Measurements from ENCODE around the gene HAAO. TPM values are rescaled to one million over a fixed set of nuclear protein-coding genes. Genes with fewer than 3 reads are reported as not detected.

The HAAO gene
- total RNA-seq, 1 donor from 2014 or later = 1.9 TPM

- DNase-seq (ENCODE audit: missing footprints) (no peak), ATAC-seq (no peak)
- intact Hi-C loops (cut with DNase I) = no loop called here
Measured at GRCh38 chr2:42797281-42797680, 4.9 kb upstream of the HAAO start.

- DNase-seq (ENCODE audit: missing footprints) (no peak), ATAC-seq (no peak)
- intact Hi-C loops (cut with DNase I) = no loop called here
Measured at GRCh38 chr2:42796427-42797248, 4.3 kb upstream of the HAAO start.

DNA sequence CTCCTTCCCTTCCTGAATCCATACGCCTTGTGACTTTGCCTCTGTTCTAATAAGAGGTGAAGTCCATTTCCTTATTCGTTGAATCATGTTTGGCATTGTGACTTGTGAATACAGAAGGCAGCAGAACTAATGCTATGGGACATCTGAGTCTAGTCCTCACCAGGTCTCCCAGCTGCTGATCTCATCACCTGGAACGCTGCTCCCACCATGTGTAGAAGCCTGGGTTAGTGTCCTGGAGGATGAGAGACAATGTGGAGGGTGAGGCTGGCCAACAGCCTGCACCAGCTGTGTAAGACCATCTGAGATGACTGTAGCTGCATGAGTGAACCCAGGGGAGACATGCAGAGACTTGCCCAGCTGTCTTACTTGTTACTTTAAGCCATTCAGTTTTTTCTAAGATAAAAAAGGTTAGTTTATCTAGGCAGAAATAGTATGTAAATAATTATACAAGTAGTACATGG is 3.5 kb upstream of the HAAO start:
- intact Hi-C loops (cut with DNase I) = no loop called here
- ATAC-seq = no peak
- no peak for DNase-seq (ENCODE audit: missing footprints)

DNA sequence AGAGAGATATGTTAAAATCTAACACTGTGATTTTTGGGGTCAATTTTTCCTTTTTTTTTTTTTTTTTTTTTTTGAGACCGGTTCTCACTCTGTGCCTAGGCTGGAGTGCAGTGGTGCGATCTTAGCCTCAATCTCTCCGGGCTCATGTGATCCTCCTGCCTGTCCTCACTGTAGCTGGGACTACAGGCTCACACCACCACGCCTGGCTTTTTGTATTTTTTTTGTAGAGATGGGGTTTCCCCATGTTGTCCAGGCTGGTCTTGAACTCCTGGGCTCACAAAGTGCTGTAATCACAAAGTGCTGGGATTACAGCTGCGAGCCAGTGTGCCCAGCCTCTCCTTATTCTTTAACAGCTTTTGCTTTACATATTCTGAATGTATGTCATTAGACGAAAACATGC is 2.9 kb upstream of the HAAO start:
- intact Hi-C loops (cut with DNase I) = no loop called here
- no peak for DNase-seq (ENCODE audit: missing footprints)
- ATAC-seq = no peak

DNA sequence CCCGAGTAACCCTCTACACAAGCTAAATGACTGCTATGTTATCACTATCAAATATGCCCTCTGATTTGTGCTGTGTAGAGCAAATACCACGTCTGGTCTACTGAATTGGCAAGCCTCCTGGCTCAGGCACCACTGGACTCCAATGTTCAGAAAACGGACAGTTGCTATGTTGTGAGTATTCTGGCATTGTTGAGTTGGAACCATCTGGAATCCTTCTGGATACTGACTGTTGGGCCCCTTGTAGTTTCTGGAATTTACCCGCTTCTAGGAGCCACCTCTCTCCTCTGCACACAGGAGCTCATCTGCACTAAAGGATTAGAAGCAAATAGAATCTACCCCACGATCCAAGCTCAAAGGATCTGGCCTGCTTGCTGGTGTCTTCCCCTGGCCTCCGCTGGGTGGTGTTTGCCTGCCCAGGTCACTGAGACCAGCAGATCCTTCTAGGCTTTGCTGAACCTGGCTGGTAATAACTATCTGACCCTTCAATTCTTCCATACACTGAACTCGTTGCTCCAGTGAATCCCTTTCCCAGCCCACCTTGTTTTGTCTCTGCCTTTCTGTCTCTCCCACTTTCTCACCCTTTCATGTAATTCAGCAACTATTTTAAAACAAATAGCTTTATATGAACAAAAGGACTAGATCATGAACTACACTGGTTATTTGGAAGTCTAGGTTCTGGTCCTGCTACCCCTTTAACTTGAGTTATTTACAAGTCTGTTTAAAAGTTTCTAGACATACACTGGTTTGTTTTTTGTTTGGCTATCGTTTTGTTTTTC is 2.1 kb upstream of the HAAO start:
- intact Hi-C loops (cut with DNase I) = no loop called here
- DNase-seq (ENCODE audit: missing footprints) (no peak), ATAC-seq (peak; percentile 15)

GRCh38 chr2:42793334-42794270 is 1.2 kb upstream of the HAAO start:
- ATAC-seq = peak; percentile 21
- intact Hi-C loops (cut with DNase I) = no loop called here
- no peak for DNase-seq (ENCODE audit: missing footprints)

DNA sequence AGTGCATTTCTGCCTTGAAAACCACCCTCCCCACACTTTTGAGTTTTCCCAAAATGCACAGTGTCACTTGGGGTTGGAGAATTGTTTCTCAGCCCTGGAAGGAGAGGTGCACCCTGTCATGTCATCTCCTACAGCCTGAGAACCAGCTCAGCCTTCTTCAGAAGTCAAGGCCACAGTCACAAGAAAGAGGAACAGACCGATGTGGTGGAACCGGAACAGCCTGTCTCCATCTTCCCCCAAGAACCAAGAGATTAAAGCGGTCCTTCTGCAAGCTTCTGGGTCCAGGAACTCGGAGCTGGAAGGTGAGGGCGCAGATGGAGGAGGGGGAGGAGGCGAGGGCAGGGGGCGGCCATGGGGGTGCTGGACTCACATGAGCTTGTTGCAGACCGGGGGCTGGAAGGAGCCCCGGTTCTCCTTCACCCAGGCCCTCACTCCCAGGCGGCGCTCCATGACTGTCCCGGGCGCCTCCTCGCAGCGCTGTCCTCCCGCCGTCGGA is 248 bp downstream of the HAAO start:
- intact Hi-C loops (cut with DNase I) = no loop called here
- DNase-seq (ENCODE audit: missing footprints) (peak; percentile 88), ATAC-seq (peak; percentile 70)

- DNase-seq (ENCODE audit: missing footprints) = peak; percentile 59
- intact Hi-C loops (cut with DNase I) = no loop called here
- ATAC-seq = no peak
Measured at GRCh38 chr2:42791606-42792005, 777 bp downstream of the HAAO start.

GRCh38 chr2:42789751-42790150 is 2.6 kb downstream of the HAAO start:
- intact Hi-C loops (cut with DNase I) = no loop called here
- ATAC-seq (no peak), DNase-seq (ENCODE audit: missing footprints) (no peak)

- intact Hi-C loops (cut with DNase I) = no loop called here
- DNase-seq (ENCODE audit: missing footprints) = no peak
- ATAC-seq = no peak
Measured at GRCh38 chr2:42788882-42789281, 3.5 kb downstream of the HAAO start.

DNA sequence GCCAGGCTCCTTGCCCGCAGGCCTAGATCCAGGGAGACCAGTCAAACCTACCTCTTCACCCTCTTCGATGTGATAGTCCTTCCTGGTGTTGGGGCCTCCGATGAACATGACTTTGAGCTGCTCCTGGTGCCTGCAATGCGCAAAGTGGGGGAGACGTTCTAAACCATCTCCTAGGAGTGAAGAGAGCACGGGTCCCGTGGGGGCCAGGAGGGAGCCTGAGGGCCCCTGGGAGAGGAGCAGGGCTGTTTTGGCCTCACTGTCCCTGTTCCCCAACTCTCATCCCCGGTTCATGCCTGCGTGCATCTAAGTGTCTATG is 3.9 kb downstream of the HAAO start:
- intact Hi-C loops (cut with DNase I) = no loop called here
- ATAC-seq = no peak
- no peak for DNase-seq (ENCODE audit: missing footprints)

GRCh38 chr2:42787788-42788477 is 4.5 kb downstream of the HAAO start:
- DNase-seq (ENCODE audit: missing footprints) (no peak), ATAC-seq (no peak)
- intact Hi-C loops (cut with DNase I) = no loop called here

DNA sequence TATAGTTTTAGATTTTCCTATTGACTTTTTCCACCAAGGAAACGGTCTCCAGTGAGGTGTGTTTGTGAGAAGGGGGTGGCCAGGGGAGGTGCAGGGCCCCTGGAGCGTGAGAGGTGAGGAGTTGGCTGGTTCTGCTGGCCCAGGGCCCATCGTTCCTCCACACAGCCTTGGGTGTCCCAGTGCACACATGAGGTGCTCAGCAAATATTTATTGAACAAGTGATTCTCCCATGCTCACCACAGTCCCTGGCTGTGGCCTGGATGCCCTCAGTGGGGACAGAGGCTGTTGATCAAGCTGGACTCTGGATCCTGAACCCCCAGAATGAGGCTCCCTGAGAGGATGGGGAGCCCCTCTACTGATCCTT is 5.0 kb downstream of the HAAO start:
- intact Hi-C loops (cut with DNase I) = no loop called here
- ATAC-seq = no peak

DNA sequence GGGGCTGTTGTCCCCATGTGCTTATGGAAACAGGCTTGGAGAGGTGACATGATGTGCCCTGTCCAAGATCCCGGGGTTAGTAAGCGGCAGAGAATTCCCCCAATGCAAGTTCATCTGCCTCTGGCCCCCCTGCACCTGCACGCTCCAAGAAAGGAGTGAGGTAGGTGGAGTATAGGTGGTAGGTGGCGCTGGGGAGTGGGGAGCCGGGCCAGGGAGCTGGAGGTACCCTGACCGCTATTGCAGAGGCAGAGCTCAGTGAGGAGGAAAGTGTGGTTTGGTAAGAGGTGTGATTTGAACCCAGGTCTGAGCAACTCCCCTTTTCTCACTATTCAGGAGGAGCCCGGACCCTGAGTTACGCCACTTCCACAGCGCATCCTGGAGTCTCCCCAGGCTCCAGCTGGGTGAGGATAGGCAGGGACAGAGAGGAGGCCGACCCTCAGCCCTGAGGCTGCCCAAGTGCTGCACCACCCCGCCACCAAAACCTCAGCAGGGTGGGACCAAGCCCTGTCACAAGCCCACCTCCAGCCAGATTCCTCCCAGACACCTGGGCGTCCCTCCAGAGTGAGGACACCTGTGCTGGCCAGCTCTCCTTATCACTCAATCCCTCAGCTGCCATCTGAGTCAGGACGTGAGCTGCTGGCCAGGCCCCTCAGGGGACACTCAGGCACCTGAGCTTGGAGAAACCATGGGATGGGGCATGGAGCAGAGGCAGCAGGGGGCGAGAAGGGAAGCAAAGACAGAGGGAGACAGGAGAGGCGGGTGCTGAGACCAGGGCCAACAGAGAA is 5.6 kb downstream of the HAAO start:
- ATAC-seq (no peak), DNase-seq (ENCODE audit: missing footprints) (no peak)
- intact Hi-C loops (cut with DNase I) = no loop called here

More for the DNA sequence above, 5.0 kb downstream of the HAAO start:
- no peak for DNase-seq (ENCODE audit: missing footprints)

DNA sequence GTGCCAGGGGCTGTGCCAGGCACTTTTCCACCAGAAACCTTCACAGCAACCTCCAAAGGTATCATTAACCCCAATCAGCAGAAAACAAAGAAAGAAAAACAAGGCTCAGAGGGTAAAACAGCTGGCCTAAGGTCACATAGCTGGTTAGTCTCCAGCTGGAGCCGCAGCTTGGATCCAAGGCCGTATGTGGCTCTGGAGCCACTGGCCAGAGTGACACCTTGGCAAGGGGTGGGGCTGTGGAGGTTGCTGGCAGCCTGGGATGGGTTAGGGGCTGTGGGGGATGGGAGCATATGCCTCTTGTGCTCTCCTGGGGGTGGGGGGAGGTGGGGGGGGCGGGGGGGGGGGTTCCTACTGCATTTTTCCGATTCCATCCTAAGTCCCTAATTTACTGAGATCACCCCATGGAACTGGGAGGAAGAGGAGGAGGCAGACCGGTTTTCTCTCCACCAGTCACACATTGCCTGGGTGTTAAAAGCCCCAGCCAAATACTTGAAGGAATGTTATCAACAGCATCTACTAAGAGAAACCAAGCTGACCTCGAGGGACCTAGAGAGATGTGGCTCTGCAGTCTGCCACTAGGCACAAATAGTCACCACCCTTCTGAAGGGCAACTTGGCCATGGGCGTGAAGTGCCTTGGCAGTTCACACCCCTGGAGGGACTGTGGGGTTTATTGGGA is 8.0 kb downstream of the HAAO start:
- intact Hi-C loops (cut with DNase I) = no loop called here
- ATAC-seq (no peak), DNase-seq (ENCODE audit: missing footprints) (no peak)

- intact Hi-C loops (cut with DNase I) = no loop called here
- ATAC-seq (no peak), DNase-seq (ENCODE audit: missing footprints) (no peak)
Measured at GRCh38 chr2:42783511-42783910, 8.9 kb downstream of the HAAO start.

- intact Hi-C loops (cut with DNase I) = no loop called here
- ATAC-seq = no peak
- no peak for DNase-seq (ENCODE audit: missing footprints)
Measured at GRCh38 chr2:42781181-42781580, 11.2 kb downstream of the HAAO start.
